KMS-11 (cell line): ENCODE results near the gene CANT1.
"Not testable (repeated sequence)": the region's sequence is repeated elsewhere in the genome, so short reads cannot be mapped to it uniquely, and the experiment has no call there.

ENCODE experiments used
- H2AFZ ChIP-seq: fragments of 200-600 bp; sonication (generic); 2 replicates; pipeline ENCODE4 v1.6.1; 2016; ENCODE audit warnings: antibody characterized with exemption, mixed run types, low read depth
- H3K27ac ChIP-seq: fragments of 200-600 bp; sonication (generic); 2 replicates; pipeline ENCODE4 v1.6.1; 2016; ENCODE audit warnings: mild to moderate bottlenecking, mixed run types
- H3K27me3 ChIP-seq: fragments of 200-600 bp; sonication (generic); 2 replicates; pipeline ENCODE4 v1.6.1; 2017; ENCODE audit warnings: mild to moderate bottlenecking, low read depth, mixed run types, moderate library complexity; ENCODE audit not compliant: insufficient read depth
- H3K36me3 ChIP-seq: fragments of 200-600 bp; sonication (generic); 2 replicates; pipeline ENCODE4 v1.6.1; 2017; ENCODE audit warnings: mild to moderate bottlenecking, mixed run types; ENCODE audit not compliant: insufficient read depth
- H3K4me1 ChIP-seq: fragments of 200-600 bp; sonication (generic); 2 replicates; pipeline ENCODE4 v1.6.1; 2016; ENCODE audit warnings: mild to moderate bottlenecking, low read depth, mixed run types; ENCODE audit not compliant: poor library complexity, severe bottlenecking
- H3K4me2 ChIP-seq: fragments of 200-600 bp; sonication (generic); 2 replicates; pipeline ENCODE4 v1.7.0; 2016; ENCODE audit warnings: mild to moderate bottlenecking, mixed run types
- H3K4me3 ChIP-seq: fragments of 200-600 bp; sonication (generic); IDR thresholded peaks from 2 replicates; pipeline ENCODE4 v1.6.1; 2017; ENCODE audit warnings: low read depth, low read length, mixed read lengths; ENCODE audit not compliant: insufficient read depth
- H3K79me2 ChIP-seq: fragments of 200-600 bp; sonication (generic); 2 replicates; pipeline ENCODE4 v1.6.1; 2016; ENCODE audit warnings: low read depth, mixed run types; ENCODE audit not compliant: insufficient read depth
- H3K9ac ChIP-seq: fragments of 200-600 bp; sonication (generic); 2 replicates; pipeline ENCODE4 v1.6.1; 2016; ENCODE audit warnings: mild to moderate bottlenecking, mixed run types
- H4K20me1 ChIP-seq: fragments of 200-600 bp; sonication (generic); 2 replicates; pipeline ENCODE4 v1.6.1; 2016; ENCODE audit warnings: mild to moderate bottlenecking, mixed run types; ENCODE audit not compliant: insufficient read depth
- CTCF ChIP-seq: fragments of 200-600 bp; sonication (generic); conservative IDR thresholded peaks from 2 replicates; pipeline ENCODE4 v1.6.1; 2017; ENCODE audit warnings: low read depth, mild to moderate bottlenecking, antibody characterized with exemption, low read length, moderate library complexity, mixed read lengths

CANT1 gene

GRCh38 chr17:78950870-78951269 lies 58.7 kb downstream of the CANT1 start:
- Histone ChIP-seq H4K20me1 (no peaks in the 10 kb centered on the region), H3K4me3 (no peak overlapping the region), H3K4me2 (no peak overlapping the region), H3K4me1 (no peaks in the 10 kb centered on the region), H3K36me3 (no peaks in the 10 kb centered on the region), H3K27ac (no peak overlapping the region), H3K79me2 (no peaks in the 10 kb centered on the region), H2AFZ (no peak overlapping the region), H3K27me3 (peaks cover 42% of the 10 kb centered on the region), H3K9ac (no peak overlapping the region)
- TF ChIP-seq CTCF = no peak

- H3K27me3 ChIP-seq = peaks cover 16% of the 10 kb centered on the region; the same call in 1 of the 2 replicates
- no peak overlapping the region for H3K9ac ChIP-seq
- no peak overlapping the region for H2AFZ ChIP-seq
- H3K4me2 ChIP-seq = no peak overlapping the region
- H3K36me3 ChIP-seq = no peaks in the 10 kb centered on the region
- no peak overlapping the region for H3K27ac ChIP-seq
- H3K4me3 ChIP-seq = no peak overlapping the region
- no peaks in the 10 kb centered on the region for H4K20me1 ChIP-seq
- H3K4me1 ChIP-seq = no peaks in the 10 kb centered on the region
- H3K79me2 ChIP-seq = no peaks in the 10 kb centered on the region
- no peak for TF ChIP-seq CTCF
Measured at GRCh38 chr17:78947235-78948149, 62.1 kb downstream of the CANT1 start.

DNA sequence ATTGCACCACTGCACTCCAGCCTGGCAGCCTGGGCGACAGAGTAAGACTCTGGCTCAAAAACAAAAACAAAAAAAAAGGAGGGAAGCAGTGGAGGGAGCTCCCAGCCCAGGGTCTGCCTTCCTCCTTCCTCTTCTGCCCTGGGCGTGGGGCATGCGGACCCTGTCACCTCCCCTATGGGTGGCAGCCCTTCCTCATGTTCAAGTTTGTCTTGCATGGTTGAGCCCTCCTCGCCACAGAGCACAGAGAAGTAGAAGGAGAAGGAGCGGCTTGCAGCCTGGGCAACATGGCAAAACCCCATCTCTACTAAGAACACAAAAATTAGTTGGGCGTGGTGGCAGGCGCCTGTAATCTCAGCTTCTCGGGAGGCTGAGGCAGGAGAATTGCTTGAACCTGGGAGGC lies 62.9 kb downstream of the CANT1 start:
- H3K4me1 ChIP-seq = no peaks in the 10 kb centered on the region
- TF ChIP-seq CTCF = no peak

GRCh38 chr17:78946131-78946530 lies 63.4 kb downstream of the CANT1 start:
- TF ChIP-seq CTCF = no peak
- Histone ChIP-seq H3K36me3 (no peaks in the 10 kb centered on the region), H3K27ac (no peak overlapping the region), H3K4me3 (no peak overlapping the region), H3K79me2 (no peaks in the 10 kb centered on the region), H3K4me1 (no peaks in the 10 kb centered on the region), H3K4me2 (no peak overlapping the region), H4K20me1 (no peaks in the 10 kb centered on the region), H3K27me3 (peaks cover 6% of the 10 kb centered on the region; the same call in 1 of the 2 replicates), H2AFZ (no peak overlapping the region), H3K9ac (no peak overlapping the region)

More for the DNA sequence above, 62.9 kb downstream of the CANT1 start:
- Histone ChIP-seq H4K20me1 (no peaks in the 10 kb centered on the region), H3K36me3 (no peaks in the 10 kb centered on the region), H3K9ac (no peak overlapping the region), H3K4me3 (no peak overlapping the region), H3K79me2 (no peaks in the 10 kb centered on the region), H3K27me3 (peaks cover 11% of the 10 kb centered on the region; the same call in 1 of the 2 replicates), H3K4me2 (no peak overlapping the region), H3K27ac (no peak overlapping the region), H2AFZ (no peak overlapping the region)

DNA sequence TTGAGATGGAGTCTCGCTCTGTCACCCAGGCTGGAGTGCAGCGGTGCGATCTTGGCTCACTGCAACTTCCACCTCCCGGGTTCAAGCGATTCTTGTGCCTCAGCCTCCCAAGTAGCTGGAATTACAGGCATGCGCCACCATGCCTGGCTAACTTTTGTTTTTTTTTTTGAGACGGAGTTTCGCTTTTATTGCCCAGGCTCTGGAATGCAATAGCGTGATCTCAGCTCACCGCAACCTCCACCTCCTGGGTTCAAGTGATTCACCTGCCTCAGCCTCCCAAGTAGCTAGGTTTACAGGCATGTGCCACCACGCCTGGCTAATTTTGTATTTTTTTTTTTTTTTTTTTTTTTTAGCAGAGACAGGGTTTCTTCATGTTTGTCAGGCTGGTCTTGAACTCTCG lies 64.1 kb downstream of the CANT1 start:
- not testable (repeated sequence) for H3K4me3 ChIP-seq, H4K20me1 ChIP-seq, H2AFZ ChIP-seq, H3K4me2 ChIP-seq, H3K4me1 ChIP-seq, H3K36me3 ChIP-seq, H3K27me3 ChIP-seq, H3K79me2 ChIP-seq, H3K27ac ChIP-seq, H3K9ac ChIP-seq
